ENCODE data around the gene ICOS.
"Not testable (repeated sequence)": the region's sequence is repeated elsewhere in the genome, so short reads cannot be mapped to it uniquely, and the experiment has no call there.

The ICOS gene

GRCh38 chr2:203975912-203976311, 39.3 kb downstream of the ICOS start:
- no peak for DNase-seq (ENCODE audit: low read depth)

DNA sequence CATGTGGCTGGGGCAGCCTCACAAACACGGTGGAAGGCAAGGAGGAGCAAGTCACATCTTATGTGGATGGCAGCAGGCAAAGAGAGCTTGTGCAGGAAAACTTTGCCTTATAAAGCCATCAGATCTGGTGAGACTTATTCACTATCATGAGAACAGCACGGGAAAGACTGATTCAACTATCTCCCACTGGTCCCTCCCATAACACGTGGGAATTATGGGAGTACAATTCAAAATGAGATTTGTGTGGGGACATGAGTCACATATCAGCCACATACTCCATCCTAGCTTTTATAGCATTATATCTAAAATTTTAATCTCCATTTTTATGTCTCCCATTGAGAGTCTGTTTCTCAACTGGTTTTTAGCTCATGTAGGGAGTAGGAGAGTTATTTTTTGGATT, 45.7 kb downstream of the ICOS start:
- no peak for DNase-seq (ENCODE audit: low read depth)

GRCh38 chr2:203983064-203983715, 46.6 kb downstream of the ICOS start:
- DNase-seq (ENCODE audit: low read depth), result no peak

DNA sequence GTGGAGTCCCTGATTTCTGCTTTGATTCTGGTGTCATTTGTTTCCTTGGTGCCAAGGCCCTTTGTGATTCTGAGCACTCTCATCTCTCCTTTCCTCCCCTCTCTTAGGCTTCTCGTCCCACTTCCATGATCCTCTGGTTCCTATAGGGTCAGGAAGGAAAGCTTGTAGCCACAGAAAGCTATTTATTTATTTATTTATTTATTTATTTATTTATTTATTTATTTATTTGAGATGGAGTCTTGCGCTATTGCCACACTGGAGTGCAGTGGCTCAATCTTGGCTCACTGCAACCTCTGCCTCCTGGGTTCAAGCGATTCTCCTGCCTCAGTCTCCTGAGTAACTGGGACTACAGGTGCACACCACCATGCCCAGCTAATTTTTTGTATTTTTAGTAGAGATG, 49.4 kb downstream of the ICOS start:
- not testable (repeated sequence) for DNase-seq (ENCODE audit: low read depth)

GRCh38 chr2:203987959-203988358, 51.4 kb downstream of the ICOS start:
- no peak for DNase-seq (ENCODE audit: low read depth)

DNA sequence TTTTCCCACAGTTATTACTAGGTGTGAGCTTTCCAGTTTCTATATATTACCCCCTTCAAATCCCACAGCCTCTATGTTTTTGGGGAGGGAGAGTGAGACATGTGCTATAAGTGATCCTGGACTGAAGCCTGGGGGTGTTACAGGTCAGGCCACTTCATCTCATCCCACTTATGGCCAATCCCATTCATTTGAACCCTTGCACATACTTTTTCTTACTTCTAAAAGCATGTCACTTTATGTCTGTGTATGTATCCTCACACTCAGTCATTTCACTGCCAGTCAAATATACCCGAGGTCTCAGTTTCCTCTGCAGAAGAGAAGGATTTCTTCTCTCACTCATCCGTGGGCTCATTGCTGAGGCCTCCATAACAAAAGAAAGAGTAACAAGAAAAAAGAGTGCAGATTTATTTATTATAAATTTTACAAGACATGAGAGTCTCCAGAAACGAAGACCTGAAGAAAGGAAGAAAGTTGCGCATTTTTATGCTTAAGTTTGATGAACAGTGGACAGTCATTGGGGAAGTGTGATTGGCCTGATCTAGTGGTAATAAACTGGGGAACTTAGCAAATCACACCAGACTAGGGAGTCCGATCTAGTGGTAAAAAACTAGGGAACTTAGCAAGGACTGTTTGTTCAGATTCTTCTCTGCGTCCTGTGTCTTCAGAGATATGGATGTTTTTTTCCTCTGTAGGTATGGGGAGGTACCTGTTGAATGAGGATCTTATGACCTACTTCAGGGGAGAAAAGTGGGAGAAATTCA, 52.1 kb downstream of the ICOS start:
- DNase-seq (ENCODE audit: low read depth), result no peak

GRCh38 chr2:203989521-203989920, 53.0 kb downstream of the ICOS start:
- no peak for DNase-seq (ENCODE audit: low read depth)

GRCh38 chr2:203992509-203992908, 55.9 kb downstream of the ICOS start:
- DNase-seq (ENCODE audit: low read depth), result no peak

- DNase-seq (ENCODE audit: low read depth), result no peak
These were observed 56.4 kb downstream of the ICOS start for GRCh38 chr2:203993011-203993410.

GRCh38 chr2:203993560-203993959, 57.0 kb downstream of the ICOS start:
- no peak for DNase-seq (ENCODE audit: low read depth)

DNA sequence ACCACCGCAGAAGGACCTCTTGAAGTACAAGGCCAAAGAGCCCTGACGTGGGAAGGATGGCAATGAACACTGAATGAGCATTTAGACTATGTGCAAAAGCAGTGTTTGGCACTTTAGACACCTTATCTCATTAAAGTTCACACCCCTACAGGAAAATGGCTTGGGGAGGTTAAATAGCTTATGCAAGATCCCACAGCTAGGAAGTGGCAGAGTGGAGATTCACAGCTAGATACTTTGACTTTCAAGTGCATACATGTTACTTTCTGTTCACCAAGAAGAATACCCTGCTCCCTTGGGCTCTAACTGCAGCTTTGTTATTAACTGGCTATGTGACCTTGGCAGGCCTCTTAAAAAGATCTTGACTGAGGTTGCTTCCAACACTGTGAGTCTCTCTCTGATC, 58.2 kb downstream of the ICOS start:
- DNase-seq (ENCODE audit: low read depth), result no peak

DNA sequence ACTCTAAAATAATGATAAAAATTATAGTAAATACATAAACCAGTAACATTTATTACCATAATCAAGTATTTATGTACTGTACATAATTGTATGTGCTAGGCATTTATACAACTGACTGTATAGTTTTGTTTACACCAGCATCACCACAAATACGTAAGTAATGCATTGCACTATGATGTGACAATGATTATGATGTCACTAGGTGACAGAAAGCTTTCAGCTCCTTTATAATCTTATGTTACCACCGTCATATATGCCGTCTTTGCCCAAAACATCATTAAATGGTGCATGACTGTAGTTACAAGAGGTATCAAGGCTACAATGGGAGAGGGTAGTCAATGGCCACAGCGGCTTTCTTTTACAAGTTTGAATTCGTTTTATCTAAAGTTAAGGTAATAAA, 60.1 kb downstream of the ICOS start:
- no peak for DNase-seq (ENCODE audit: low read depth)

- DNase-seq (ENCODE audit: low read depth), result no peak
These were observed 60.9 kb downstream of the ICOS start for GRCh38 chr2:203997481-203997880.

GRCh38 chr2:203997980-203998809, 61.6 kb downstream of the ICOS start:
- no peak for DNase-seq (ENCODE audit: low read depth)

GRCh38 chr2:203999835-204000234, 63.3 kb downstream of the ICOS start:
- DNase-seq (ENCODE audit: low read depth), result no peak

GRCh38 chr2:204000446-204000845, 63.9 kb downstream of the ICOS start:
- no peak for DNase-seq (ENCODE audit: low read depth)

DNA sequence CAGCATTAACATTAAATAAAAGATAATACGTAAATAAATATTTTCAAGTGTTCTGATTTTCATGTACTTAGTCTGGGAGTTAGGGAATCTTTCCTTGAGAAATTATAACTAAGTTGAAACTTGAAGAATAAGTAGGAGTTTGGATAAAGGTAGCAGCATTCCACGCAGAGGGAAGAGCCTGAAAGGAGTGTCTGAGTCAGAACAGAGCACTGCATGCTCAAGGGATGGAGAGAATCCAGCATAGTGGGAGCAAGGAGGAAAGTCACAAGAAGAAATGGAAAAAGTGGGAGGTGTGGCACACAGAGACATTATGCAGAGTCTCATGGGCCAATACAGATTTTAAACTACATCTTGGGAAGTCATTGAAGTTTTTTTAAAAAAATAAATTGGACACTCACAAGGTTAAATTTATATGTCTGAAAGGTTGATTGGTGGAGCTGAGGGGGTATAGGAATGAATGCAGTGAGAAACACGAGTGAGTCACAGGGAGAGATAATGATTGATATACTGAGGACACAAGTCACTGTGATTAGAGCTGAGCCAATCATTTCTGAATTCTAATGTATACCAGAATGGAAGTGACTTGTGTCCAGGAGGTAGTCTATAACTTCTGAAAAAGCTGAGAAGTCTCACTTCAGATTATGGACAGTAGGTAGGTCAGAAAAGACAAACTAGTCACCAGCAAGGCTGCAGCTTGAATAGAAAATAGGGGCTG, 66.9 kb downstream of the ICOS start:
- DNase-seq (ENCODE audit: low read depth), result no peak

DNA sequence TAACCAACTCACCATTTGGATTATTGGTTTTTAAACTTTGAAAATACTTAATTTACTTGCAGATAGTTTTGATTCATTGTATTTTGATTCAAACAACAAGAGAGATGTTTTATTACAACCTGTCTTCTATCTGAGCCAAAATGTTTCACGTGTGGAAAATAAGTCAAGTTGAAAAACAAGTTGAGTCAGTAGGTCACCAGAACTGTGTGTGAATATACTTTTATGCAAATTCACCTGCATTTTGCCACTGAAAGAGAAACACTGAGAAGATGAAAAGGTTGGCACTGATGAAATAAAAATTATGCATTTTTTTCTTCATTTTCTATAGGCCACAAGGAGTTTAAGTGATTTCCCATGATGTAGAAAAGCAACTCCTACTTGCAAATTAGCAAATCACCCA, 68.3 kb downstream of the ICOS start:
- no peak for DNase-seq (ENCODE audit: low read depth)

- no peak for DNase-seq (ENCODE audit: low read depth)
These were observed 69.6 kb downstream of the ICOS start for GRCh38 chr2:204005940-204006721.

DNA sequence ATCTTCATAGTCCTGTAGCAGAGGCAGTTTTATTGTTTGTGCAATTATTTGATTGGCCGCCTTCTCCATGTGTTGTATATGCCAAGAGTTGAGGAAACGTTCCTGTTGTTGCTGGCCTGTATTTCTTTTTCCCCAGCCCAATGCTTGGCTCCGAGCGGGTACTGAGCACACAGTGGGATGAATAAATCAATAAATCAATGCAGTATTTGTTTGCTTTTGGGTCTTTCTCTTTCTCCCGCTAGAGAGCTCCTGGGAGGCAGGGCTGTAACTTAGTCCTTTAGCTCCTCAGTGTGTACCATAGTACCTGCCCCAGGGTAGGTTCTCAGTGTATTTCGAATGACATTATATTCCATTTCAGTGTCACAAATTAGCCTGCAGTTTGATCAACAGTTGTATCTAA, 71.8 kb downstream of the ICOS start:
- DNase-seq (ENCODE audit: low read depth), result no peak
